ENCODE data around the gene HCFC1R1.

DNA sequence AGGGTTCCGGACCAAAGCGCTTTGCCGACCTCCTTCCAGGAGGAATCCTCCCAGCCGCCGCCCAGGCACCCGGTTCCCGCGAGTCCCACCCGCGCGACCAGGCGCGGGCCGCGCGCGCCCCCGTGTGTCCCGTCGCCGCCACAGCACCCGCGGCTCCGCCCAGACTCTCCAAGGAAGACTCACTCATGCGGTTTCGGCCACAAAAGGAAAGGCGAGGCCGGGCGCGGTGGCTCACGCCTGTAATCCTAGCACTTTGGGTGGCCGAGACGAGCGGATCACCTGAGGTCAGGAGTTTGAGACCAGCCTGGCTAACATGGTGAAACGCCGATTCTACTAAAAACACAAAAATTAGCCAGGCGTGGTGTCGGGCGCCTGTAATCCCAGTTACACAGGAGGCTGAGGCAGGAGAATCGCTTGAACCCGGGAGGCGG, 40.0 kb downstream of the HCFC1R1 start:
- TF ChIP-seq POLR2AphosphoS5 (IDR thresholded peaks at IDR 0.05; ENCODE audit: low read depth, low read length) (no peak), POLR2A (IDR thresholded peaks at IDR 0.05; ENCODE audit: low read depth, low read length) (no peak)

Measured in GM12892 (cell line).